ENCODE data around the gene MECR.

Gene MECR

GRCh38 chr1:29255134-29255666 lies 24.5 kb upstream of the MECR start:
- DNase-seq (ENCODE audit: low read depth in 2 of 3, low spot score in 2 of 3), result no peak

GRCh38 chr1:29254346-29254745 lies 23.6 kb upstream of the MECR start:
- DNase-seq (ENCODE audit: low read depth in 2 of 3, low spot score in 2 of 3), result no peak

- no peak for DNase-seq (ENCODE audit: low read depth in 2 of 3, low spot score in 2 of 3)
These were observed 22.4 kb upstream of the MECR start for GRCh38 chr1:29253180-29253579.

GRCh38 chr1:29251164-29252124 lies 20.7 kb upstream of the MECR start:
- DNase-seq (ENCODE audit: low read depth in 2 of 3, low spot score in 2 of 3), result no peak

GRCh38 chr1:29249951-29250581 lies 19.3 kb upstream of the MECR start:
- no peak for DNase-seq (ENCODE audit: low read depth in 2 of 3, low spot score in 2 of 3)

GRCh38 chr1:29249170-29249691 lies 18.5 kb upstream of the MECR start:
- no peak for DNase-seq (ENCODE audit: low read depth in 2 of 3, low spot score in 2 of 3)

- DNase-seq (ENCODE audit: low read depth in 2 of 3, low spot score in 2 of 3), result no peak
These were observed 17.7 kb upstream of the MECR start for GRCh38 chr1:29248409-29248808.

GRCh38 chr1:29247571-29248273 lies 17.0 kb upstream of the MECR start:
- no peak for DNase-seq (ENCODE audit: low read depth in 2 of 3, low spot score in 2 of 3)

- DNase-seq (ENCODE audit: low read depth in 2 of 3, low spot score in 2 of 3), result no peak
These were observed 16.3 kb upstream of the MECR start for GRCh38 chr1:29247044-29247443.

GRCh38 chr1:29245876-29246275 lies 15.1 kb upstream of the MECR start:
- no peak for DNase-seq (ENCODE audit: low read depth in 2 of 3, low spot score in 2 of 3)

GRCh38 chr1:29245261-29245660 lies 14.5 kb upstream of the MECR start:
- no peak for DNase-seq (ENCODE audit: low read depth in 2 of 3, low spot score in 2 of 3)

- DNase-seq (ENCODE audit: low read depth in 2 of 3, low spot score in 2 of 3), result no peak
These were observed 13.1 kb upstream of the MECR start for GRCh38 chr1:29243871-29244200.

- no peak for DNase-seq (ENCODE audit: low read depth in 2 of 3, low spot score in 2 of 3)
These were observed 12.5 kb upstream of the MECR start for GRCh38 chr1:29243023-29243870.

GRCh38 chr1:29240986-29241385 lies 10.3 kb upstream of the MECR start:
- DNase-seq (ENCODE audit: low read depth in 2 of 3, low spot score in 2 of 3), result no peak

GRCh38 chr1:29240400-29240837 lies 9.7 kb upstream of the MECR start:
- no peak for DNase-seq (ENCODE audit: low read depth in 2 of 3, low spot score in 2 of 3)

- no peak for DNase-seq (ENCODE audit: low read depth in 2 of 3, low spot score in 2 of 3)
These were observed 8.4 kb upstream of the MECR start for GRCh38 chr1:29239142-29239541.

- no peak for DNase-seq (ENCODE audit: low read depth in 2 of 3, low spot score in 2 of 3)
These were observed 7.9 kb upstream of the MECR start for GRCh38 chr1:29238620-29239002.

- DNase-seq (ENCODE audit: low read depth in 2 of 3, low spot score in 2 of 3), result no peak
These were observed 7.3 kb upstream of the MECR start for GRCh38 chr1:29237852-29238619.

GRCh38 chr1:29237129-29237821 lies 6.5 kb upstream of the MECR start:
- DNase-seq (ENCODE audit: low read depth in 2 of 3, low spot score in 2 of 3), result no peak
